GM12878 (cell line): ENCODE data around the gene TC2N. TPM values are rescaled to one million over a fixed set of nuclear protein-coding genes. Genes with fewer than 3 reads are reported as not detected.

Experiments used
- ATAC-seq: fragments of 200-7000 bp; cut with Tn5 transposase; 3 replicates; pipeline ENCODE4 v1.9.1; 2020; ENCODE audit warnings: mild to moderate bottlenecking, moderate library complexity
- BruUV-seq: library from RNA; stranded (reverse); fragments of 400-500 nt; replicated peaks from 2 replicates; lab custom pipeline; 2021; lab: Mats Ljungman, UMichigan
- CTCF ChIA-PET: fragments of 300-600 bp; sonication (Branson Sonifier 250); formaldehyde crosslinking; extraction: SDS; loops from one replicate; lab custom pipeline; 2021; ENCODE audit warnings: inconsistent platforms; lab: Yijun Ruan, JAX
- POLR2A ChIA-PET: fragments of 350-600 bp; formaldehyde crosslinking; extraction: SDS; loops from one replicate; lab custom pipeline; 2021; ENCODE audit warnings: inconsistent platforms; lab: Charles Lee
- RAD21 ChIA-PET: fragments of 300-600 bp; sonication (Branson Sonifier 250); formaldehyde crosslinking; loops from one replicate; lab custom pipeline; 2023; ENCODE audit warnings: antibody characterized with exemption; ENCODE audit not compliant: unreplicated experiment; lab: Charles Lee
- SMC1A ChIA-PET: fragments of 300-600 bp; sonication (Branson Sonifier 250); formaldehyde crosslinking; loops from one replicate; lab custom pipeline; 2023; ENCODE audit not compliant: unreplicated experiment, uncharacterized antibody; lab: Charles Lee
- DNase-seq: peaks from one replicate; pipeline ENCODE4 v3.0.0-alpha.2; 2011; ENCODE audit warnings: low read depth, low spot score
- FAIRE-seq: peaks from 3 replicates; lab custom pipeline; 2011; peaks lifted over from hg19 to GRCh38; lab: Jason Lieb, UNC
- H2AFZ ChIP-seq: 2 replicates; pipeline ENCODE4 v1.6.0; 2011; ENCODE audit warnings: low read depth, low read length, control low read depth; ENCODE audit not compliant: control insufficient read depth
- H3K27ac ChIP-seq: 2 replicates; pipeline ENCODE4 v1.5.1; 2011; ENCODE audit warnings: control low read depth; ENCODE audit not compliant: control insufficient read depth, insufficient read depth
- H3K27me3 ChIP-seq, 2 experiments: replicated peaks in 1 of 2; 2 replicates each; pipeline versions ENCODE4 v1.6.0 to v1.6.1; 2011; ENCODE audit warnings: low read length in 1 of 2; ENCODE audit not compliant: control insufficient read depth in 2 of 2, insufficient read depth in 2 of 2
- H3K36me3 ChIP-seq, 2 experiments: 2 replicates each; pipeline ENCODE4 v1.5.1; 2011; ENCODE audit warnings: low read length in 1 of 2; ENCODE audit not compliant: control insufficient read depth in 2 of 2, insufficient read depth in 2 of 2
- H3K4me1 ChIP-seq: 2 replicates; pipeline ENCODE4 v1.6.1; 2011; ENCODE audit warnings: mild to moderate bottlenecking, low read length, moderate library complexity, mixed read lengths; ENCODE audit not compliant: control insufficient read depth, insufficient read depth
- H3K4me2 ChIP-seq: 2 replicates; pipeline ENCODE4 v1.6.0; 2011; ENCODE audit warnings: control low read depth; ENCODE audit not compliant: control insufficient read depth, insufficient read depth
- H3K4me3 ChIP-seq: fragments of 200-600 bp; sonication (generic); 2 replicates; pipeline ENCODE4 v1.5.1; 2016
- H3K79me2 ChIP-seq: 2 replicates; pipeline ENCODE4 v1.6.0; 2011; ENCODE audit warnings: low read length; ENCODE audit not compliant: control insufficient read depth, insufficient read depth
- H3K9ac ChIP-seq: 2 replicates; pipeline ENCODE4 v1.8.0; 2011; ENCODE audit warnings: low read length, control low read depth, mixed read lengths; ENCODE audit not compliant: control insufficient read depth, insufficient read depth
- H3K9me3 ChIP-seq: replicated peaks from 3 replicates; pipeline ENCODE4 v1.5.1; 2011; ENCODE audit warnings: mild to moderate bottlenecking, low read length; ENCODE audit not compliant: control insufficient read depth, insufficient read depth
- H4K20me1 ChIP-seq: 2 replicates; pipeline ENCODE4 v1.6.0; 2011; ENCODE audit not compliant: control insufficient read depth, insufficient read depth
- CREB1 ChIP-seq: IDR thresholded peaks from 2 replicates; pipeline ENCODE4 v1.6.1; 2012; ENCODE audit warnings: low read depth, mild to moderate bottlenecking, inconsistent platforms
- NFYB ChIP-seq: IDR thresholded peaks from 2 replicates; pipeline ENCODE4 v1.6.1; 2011; ENCODE audit warnings: low read depth, mild to moderate bottlenecking, low read length, improper control_type of control experiment, moderate library complexity; ENCODE audit not compliant: insufficient read depth
- RFX5 ChIP-seq: IDR thresholded peaks from 2 replicates; pipeline ENCODE4 v1.6.1; 2011; ENCODE audit warnings: low read depth, low read length, improper control_type of control experiment
- SMAD1 ChIP-seq: fragments of 450-650 bp; IDR thresholded peaks from 2 replicates; pipeline ENCODE4 v1.6.1; 2018; ENCODE audit warnings: mild to moderate bottlenecking, low read depth; ENCODE audit not compliant: partially characterized antibody
- SPI1 ChIP-seq: IDR thresholded peaks from 2 replicates; pipeline ENCODE4 v1.6.1; 2011; ENCODE audit warnings: low read depth, mild to moderate bottlenecking, low read length, moderate library complexity, borderline replicate concordance; ENCODE audit not compliant: insufficient read depth
- SUPT20H ChIP-seq: IDR thresholded peaks from 2 replicates; pipeline ENCODE4 v1.6.1; 2011; ENCODE audit warnings: low read depth, mild to moderate bottlenecking, low read length, moderate library complexity, borderline replicate concordance; ENCODE audit not compliant: control insufficient read depth
- TCF3 ChIP-seq: IDR thresholded peaks from 2 replicates; pipeline ENCODE4 v1.6.1; 2012; ENCODE audit warnings: low read depth, mild to moderate bottlenecking, low read length, borderline replicate concordance; ENCODE audit not compliant: insufficient read depth
- USF2 ChIP-seq: IDR thresholded peaks from 2 replicates; pipeline ENCODE4 v1.6.1; 2011; ENCODE audit warnings: low read depth, low read length, improper control_type of control experiment, borderline replicate concordance
- WRNIP1 ChIP-seq: IDR thresholded peaks from 2 replicates; pipeline ENCODE4 v1.6.1; 2011; ENCODE audit warnings: low read depth, low read length, improper control_type of control experiment, borderline replicate concordance
- ZBTB40 ChIP-seq: fragments of 450-650 bp; IDR thresholded peaks from 2 replicates; pipeline ENCODE4 v1.6.1; 2016; ENCODE audit warnings: mild to moderate bottlenecking, moderate library complexity, borderline replicate concordance
- ZNF687 ChIP-seq: fragments of 450-650 bp; IDR thresholded peaks from 2 replicates; pipeline ENCODE4 v1.6.1; 2017; ENCODE audit warnings: mild to moderate bottlenecking, moderate library complexity
- ZZZ3 ChIP-seq: IDR thresholded peaks from 2 replicates; pipeline ENCODE4 v1.6.1; 2011; ENCODE audit warnings: low read depth; ENCODE audit not compliant: control insufficient read depth, insufficient read length
- WGBS: methylation state at CpG from one replicate; pipeline ENCODE4 v1.1.6; 2016; ENCODE audit warnings: low lambda C conversion rate; ENCODE audit not compliant: insufficient replicate concordance, insufficient coverage; ENCODE audit errors: missing lambda C conversion rate; 5-methylcytosine and 5-hydroxymethylcytosine counted together
- in situ Hi-C: fragments of 300-500 bp; cut with MboI; formaldehyde crosslinking; loops from 9 replicates; pipeline ENCODE4 v1.14.3; 2018; ENCODE audit warnings: mixed read lengths
- intact Hi-C: fragments of 100-400 bp; cut with micrococcal nuclease; formaldehyde crosslinking; loops from one replicate; pipeline ENCODE4 v1.14.2; 2022; ENCODE audit not compliant: unreplicated experiment
- polyA plus RNA-seq, 11 experiments: library from polyadenylated mRNA; depleted of rRNA in 4 of 11; unstranded in 6 of 11; stranded (reverse) in 5 of 11; fragments of >200 nt; fragmentation: Nextera tagmentation in 4 of 11; fragmentation: Illumina TruSeq in 1 of 11; extraction: Ambion mirVana in 4 of 11; extraction: Trizol in 1 of 11; gene quantifications; 1 replicate in 1 of 11; 2 replicates in 10 of 11; pipeline versions ENCODE4 v1.2.1 to v1.2.3, GENCODE V29; 2011 to 2016; ENCODE audit warnings: inconsistent platforms in 2 of 11, missing spikeins in 2 of 11, low read depth in 1 of 11
- total RNA-seq, 4 experiments: library from RNA; depleted of rRNA in 3 of 4; stranded (reverse); fragments of >200 nt in 3 of 4; fragmentation: Illumina TruSeq in 1 of 4; extraction: Trizol in 1 of 4; gene quantifications; 2 replicates each; pipeline versions ENCODE4 v1.2.1 to v1.2.3, GENCODE V29; 2013 to 2021

TC2N gene
- total and polyA plus RNA-seq, 10 of the 15 experiments (the other 5 are each of a cell fraction or from before 2014, with no cell fraction given): 0.15 to 1.6 (median 0.35) TPM

GRCh38 chr14:91754185-91754584 is 113.2 kb downstream of the TC2N start (continued):
- TF ChIP-seq ZBTB40: no peak

- no peak overlapping the region for H3K9ac ChIP-seq
- H3K36me3 ChIP-seq: no peaks in the 10 kb centered on the region
- BruUV-seq: no TSS peak
- FAIRE-seq (no peak), DNase-seq (no peak), ATAC-seq (no peak)
- H3K4me1 ChIP-seq: no peaks in the 10 kb centered on the region
- no peak overlapping the region for H3K4me2 ChIP-seq
- SMC1A ChIA-PET: interaction anchor here (1.1 kb wide), 1 partner anchor 223 kb away, joined by 3 read pairs; no protein-coding TSS in a partner anchor
- intact Hi-C loops (no loop called here), in situ Hi-C loops (no loop called here)
- WGBS: 39% methylated on average over 4 of the region's 4 CpGs
- no peaks in the 10 kb centered on the region for H3K9me3 ChIP-seq
- H3K27ac ChIP-seq: no peak overlapping the region
- CTCF ChIA-PET: no interaction called here
- POLR2A ChIA-PET: no interaction called here
- TF ChIP-seq RFX5 (no peak), SMAD1 (no peak), ZZZ3 (no peak), ZNF687 (no peak), TCF3 (no peak), USF2 (no peak), WRNIP1 (no peak), CREB1 (no peak), NFYB (no peak), SUPT20H (no peak), SPI1 (no peak)
- no peaks in the 10 kb centered on the region for H3K79me2 ChIP-seq
- no peaks in the 10 kb centered on the region for H4K20me1 ChIP-seq
- H2AFZ ChIP-seq: no peak overlapping the region
- H3K4me3 ChIP-seq: no peak overlapping the region
- RAD21 ChIA-PET: interaction anchor here (0.6 to 0.8 kb wide), 2 partner anchors 27 to 377 kb away, joined by 3 read pairs; no protein-coding TSS in a partner anchor
- no peaks in the 10 kb centered on the region for H3K27me3 ChIP-seq
These were observed 113.7 kb downstream of the TC2N start for GRCh38 chr14:91753501-91754128.
